ENCODE data around the gene TPSD1. TPM values are rescaled to one million over a fixed set of nuclear protein-coding genes. Genes with fewer than 3 reads are reported as not detected.

TPSD1 gene
- total RNA-seq, 1 donor, result not detected

- no peak for TF ChIP-seq CTCF (IDR thresholded peaks at IDR 0.05; ENCODE audit: insufficient read depth, low read length)
- DNase-seq (ENCODE audit: low read depth), result no peak
- H3K4me3 ChIP-seq (ENCODE audit: low read depth, low read length), result no peak overlapping the region
Observed at GRCh38 chr16:1277617-1278282, 21.9 kb downstream of the TPSD1 start.

- no peak for TF ChIP-seq CTCF (IDR thresholded peaks at IDR 0.05; ENCODE audit: insufficient read depth, low read length)
- H3K4me3 ChIP-seq (ENCODE audit: low read depth, low read length), result no peak overlapping the region
- no peak for DNase-seq (ENCODE audit: low read depth)
Observed at GRCh38 chr16:1278477-1278876, 22.6 kb downstream of the TPSD1 start.

GRCh38 chr16:1279081-1279944 lies 23.4 kb downstream of the TPSD1 start:
- no peak for DNase-seq (ENCODE audit: low read depth)
- H3K4me3 ChIP-seq (ENCODE audit: low read depth, low read length), result no peak overlapping the region
- no peak for TF ChIP-seq CTCF (IDR thresholded peaks at IDR 0.05; ENCODE audit: insufficient read depth, low read length)

GRCh38 chr16:1279945-1280589 lies 24.2 kb downstream of the TPSD1 start:
- H3K4me3 ChIP-seq (ENCODE audit: low read depth, low read length), result no peak overlapping the region
- DNase-seq (ENCODE audit: low read depth), result no peak
- TF ChIP-seq CTCF (IDR thresholded peaks at IDR 0.05; ENCODE audit: insufficient read depth, low read length), result no peak

GRCh38 chr16:1280783-1281182 lies 24.9 kb downstream of the TPSD1 start:
- DNase-seq (ENCODE audit: low read depth), result no peak
- TF ChIP-seq CTCF (IDR thresholded peaks at IDR 0.05; ENCODE audit: insufficient read depth, low read length), result no peak
- no peak overlapping the region for H3K4me3 ChIP-seq (ENCODE audit: low read depth, low read length)

- no peak overlapping the region for H3K4me3 ChIP-seq (ENCODE audit: low read depth, low read length)
- DNase-seq (ENCODE audit: low read depth), result no peak
- TF ChIP-seq CTCF (IDR thresholded peaks at IDR 0.05; ENCODE audit: insufficient read depth, low read length), result no peak
Observed at GRCh38 chr16:1281517-1281916, 25.6 kb downstream of the TPSD1 start.

Data from fibroblast of the aortic adventitia (primary cell).